Peyer's patch (tissue), 4 donors: Measurements from ENCODE around the gene VCL.

ENCODE experiments used
- POLR2A ChIP-seq, 2 donors: fragments of 450-650 bp; IDR thresholded peaks; one replicate each; pipeline ENCODE4 v1.5.1; 2017; ENCODE audit warnings: antibody characterized with exemption in 2 of 2, mild to moderate bottlenecking in 2 of 2, moderate library complexity in 2 of 2
- TF ChIP-seq, protein P1 (sequence below), 6 experiments: fragments of 450-650 bp in 4 of 6; fragments of 200-600 bp in 2 of 6; sonication (generic) in 1 of 6; IDR thresholded peaks; one replicate each; pipeline ENCODE4 v1.5.1; 2017 to 2019; ENCODE audit warnings: antibody characterized with exemption in 6 of 6, mild to moderate bottlenecking in 3 of 6, moderate library complexity in 1 of 6

- TF ChIP-seq, protein P1, sequence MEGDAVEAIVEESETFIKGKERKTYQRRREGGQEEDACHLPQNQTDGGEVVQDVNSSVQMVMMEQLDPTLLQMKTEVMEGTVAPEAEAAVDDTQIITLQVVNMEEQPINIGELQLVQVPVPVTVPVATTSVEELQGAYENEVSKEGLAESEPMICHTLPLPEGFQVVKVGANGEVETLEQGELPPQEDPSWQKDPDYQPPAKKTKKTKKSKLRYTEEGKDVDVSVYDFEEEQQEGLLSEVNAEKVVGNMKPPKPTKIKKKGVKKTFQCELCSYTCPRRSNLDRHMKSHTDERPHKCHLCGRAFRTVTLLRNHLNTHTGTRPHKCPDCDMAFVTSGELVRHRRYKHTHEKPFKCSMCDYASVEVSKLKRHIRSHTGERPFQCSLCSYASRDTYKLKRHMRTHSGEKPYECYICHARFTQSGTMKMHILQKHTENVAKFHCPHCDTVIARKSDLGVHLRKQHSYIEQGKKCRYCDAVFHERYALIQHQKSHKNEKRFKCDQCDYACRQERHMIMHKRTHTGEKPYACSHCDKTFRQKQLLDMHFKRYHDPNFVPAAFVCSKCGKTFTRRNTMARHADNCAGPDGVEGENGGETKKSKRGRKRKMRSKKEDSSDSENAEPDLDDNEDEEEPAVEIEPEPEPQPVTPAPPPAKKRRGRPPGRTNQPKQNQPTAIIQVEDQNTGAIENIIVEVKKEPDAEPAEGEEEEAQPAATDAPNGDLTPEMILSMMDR (IDR thresholded peaks at IDR 0.05), result no peak
- TF ChIP-seq POLR2A (IDR thresholded peaks at IDR 0.05), result no peak
These were observed 78.0 kb downstream of the VCL start for GRCh38 chr10:74075906-74076305.
